Lung (tissue), 12 donors: ENCODE measurements around the gene TNFRSF19. TPM values are rescaled to one million over a fixed set of nuclear protein-coding genes. Genes with fewer than 3 reads are reported as not detected.
A peak's percentile ranks its signal among the peaks of the same experiment; 100 is the strongest.

Source experiments
- ATAC-seq: fragments of 200-7000 bp; cut with Tn5 transposase; one replicate; pipeline ENCODE4 v1.9.1; 2020; ENCODE audit warnings: moderate number of reproducible peaks; ENCODE audit not compliant: insufficient read depth, low FRiP score
- DNase-seq, 3 donors: peaks; one replicate each; pipeline ENCODE4 v3.0.0-alpha.2; 2013 to 2017
- H3K27ac ChIP-seq, 2 donors: one replicate each; pipeline ENCODE4 v1.5.1; 2013; ENCODE audit warnings: mild to moderate bottlenecking in 2 of 2, moderate library complexity in 2 of 2, control low read depth in 1 of 2, inconsistent platforms in 1 of 2, low read depth in 1 of 2, low read length in 1 of 2
- H3K27me3 ChIP-seq, 3 donors: one replicate each; pipeline ENCODE4 v1.5.1; 2013; ENCODE audit warnings: low read length in 2 of 3; ENCODE audit not compliant: control insufficient read depth in 3 of 3, insufficient read depth in 3 of 3
- H3K36me3 ChIP-seq, 4 donors: one replicate each; pipeline ENCODE4 v1.5.1; 2013; ENCODE audit warnings: low read length in 4 of 4, mild to moderate bottlenecking in 1 of 4, moderate library complexity in 1 of 4; ENCODE audit not compliant: control insufficient read depth in 4 of 4, insufficient read depth in 4 of 4
- H3K4me1 ChIP-seq, 5 donors: one replicate each; pipeline ENCODE4 v1.5.1; 2013; ENCODE audit warnings: low read length in 5 of 5, mild to moderate bottlenecking in 2 of 5, moderate library complexity in 1 of 5; ENCODE audit not compliant: control insufficient read depth in 5 of 5, insufficient read depth in 5 of 5
- H3K4me3 ChIP-seq: one replicate; pipeline ENCODE4 v1.5.1; 2013; ENCODE audit warnings: mild to moderate bottlenecking, control low read depth, moderate library complexity
- H3K9ac ChIP-seq, 2 donors: one replicate each; pipeline ENCODE4 v1.5.1; 2013; ENCODE audit warnings: low read length in 2 of 2, control low read depth in 1 of 2; ENCODE audit not compliant: insufficient read depth in 1 of 2
- H3K9me3 ChIP-seq, 4 donors: one replicate each; pipeline ENCODE4 v1.5.1; 2013; ENCODE audit warnings: low read length in 3 of 4, mild to moderate bottlenecking in 1 of 4, moderate library complexity in 1 of 4; ENCODE audit not compliant: control insufficient read depth in 4 of 4, insufficient read depth in 3 of 4
- WGBS, 2 donors: extraction: QIAGEN DNeasy Blood & Tissue Kit; methylation state at CpG; one replicate each; pipeline ENCODE4 v1.1.7; 2013; 5-methylcytosine and 5-hydroxymethylcytosine counted together
- polyA plus RNA-seq, 2 donors: library from polyadenylated mRNA; stranded (reverse); fragments of 200-250 nt; gene quantifications; one replicate each; pipeline ENCODE4 v1.2.1, GENCODE V29; 2013
- total RNA-seq, 2 donors: library from RNA; depleted of rRNA in 1 of 2; stranded (reverse); fragments of >200 nt in 1 of 2; gene quantifications; one replicate each; pipeline ENCODE4 v1.2.1, GENCODE V29; 2014 to 2021
- TF ChIP-seq, protein P1 (sequence below): IDR thresholded peaks from 2 replicates; pipeline ENCODE4 v1.5.1; 2012; ENCODE audit warnings: mild to moderate bottlenecking; ENCODE audit errors: control extremely low read depth, extremely low read depth
- donor health status: control.
- donor health status: control.
- donor health status: Bipolar disorder and iron deficiency.
- donor health status: healthy.
- donor health status: DM: yes; HTN: yes; CAD: no.

The TNFRSF19 gene
- total and polyA plus RNA-seq, 4 donors: 9.5 to 68.0 (median 34.7) TPM

DNA sequence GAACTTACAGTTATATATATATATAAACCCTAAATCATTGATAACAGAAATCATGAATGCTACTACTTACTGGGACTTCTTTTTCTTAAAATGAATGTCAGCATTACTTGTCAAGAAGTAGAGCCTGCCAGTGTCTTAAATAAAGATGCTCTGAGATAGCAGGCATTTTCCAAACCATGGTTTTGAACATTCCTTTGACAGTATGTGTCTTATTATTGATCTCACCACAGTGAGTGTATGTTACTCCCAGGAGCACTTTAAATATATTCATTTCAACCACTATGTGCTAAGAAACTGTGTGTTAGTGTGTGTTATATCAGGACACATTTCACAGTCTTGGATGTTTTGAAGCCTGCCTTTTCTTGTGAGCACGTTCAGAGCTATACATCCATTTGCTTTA is 28.2 kb downstream of the TNFRSF19 start:
- no peak for ATAC-seq
- TF ChIP-seq, protein P1, sequence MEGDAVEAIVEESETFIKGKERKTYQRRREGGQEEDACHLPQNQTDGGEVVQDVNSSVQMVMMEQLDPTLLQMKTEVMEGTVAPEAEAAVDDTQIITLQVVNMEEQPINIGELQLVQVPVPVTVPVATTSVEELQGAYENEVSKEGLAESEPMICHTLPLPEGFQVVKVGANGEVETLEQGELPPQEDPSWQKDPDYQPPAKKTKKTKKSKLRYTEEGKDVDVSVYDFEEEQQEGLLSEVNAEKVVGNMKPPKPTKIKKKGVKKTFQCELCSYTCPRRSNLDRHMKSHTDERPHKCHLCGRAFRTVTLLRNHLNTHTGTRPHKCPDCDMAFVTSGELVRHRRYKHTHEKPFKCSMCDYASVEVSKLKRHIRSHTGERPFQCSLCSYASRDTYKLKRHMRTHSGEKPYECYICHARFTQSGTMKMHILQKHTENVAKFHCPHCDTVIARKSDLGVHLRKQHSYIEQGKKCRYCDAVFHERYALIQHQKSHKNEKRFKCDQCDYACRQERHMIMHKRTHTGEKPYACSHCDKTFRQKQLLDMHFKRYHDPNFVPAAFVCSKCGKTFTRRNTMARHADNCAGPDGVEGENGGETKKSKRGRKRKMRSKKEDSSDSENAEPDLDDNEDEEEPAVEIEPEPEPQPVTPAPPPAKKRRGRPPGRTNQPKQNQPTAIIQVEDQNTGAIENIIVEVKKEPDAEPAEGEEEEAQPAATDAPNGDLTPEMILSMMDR: no peak

DNA sequence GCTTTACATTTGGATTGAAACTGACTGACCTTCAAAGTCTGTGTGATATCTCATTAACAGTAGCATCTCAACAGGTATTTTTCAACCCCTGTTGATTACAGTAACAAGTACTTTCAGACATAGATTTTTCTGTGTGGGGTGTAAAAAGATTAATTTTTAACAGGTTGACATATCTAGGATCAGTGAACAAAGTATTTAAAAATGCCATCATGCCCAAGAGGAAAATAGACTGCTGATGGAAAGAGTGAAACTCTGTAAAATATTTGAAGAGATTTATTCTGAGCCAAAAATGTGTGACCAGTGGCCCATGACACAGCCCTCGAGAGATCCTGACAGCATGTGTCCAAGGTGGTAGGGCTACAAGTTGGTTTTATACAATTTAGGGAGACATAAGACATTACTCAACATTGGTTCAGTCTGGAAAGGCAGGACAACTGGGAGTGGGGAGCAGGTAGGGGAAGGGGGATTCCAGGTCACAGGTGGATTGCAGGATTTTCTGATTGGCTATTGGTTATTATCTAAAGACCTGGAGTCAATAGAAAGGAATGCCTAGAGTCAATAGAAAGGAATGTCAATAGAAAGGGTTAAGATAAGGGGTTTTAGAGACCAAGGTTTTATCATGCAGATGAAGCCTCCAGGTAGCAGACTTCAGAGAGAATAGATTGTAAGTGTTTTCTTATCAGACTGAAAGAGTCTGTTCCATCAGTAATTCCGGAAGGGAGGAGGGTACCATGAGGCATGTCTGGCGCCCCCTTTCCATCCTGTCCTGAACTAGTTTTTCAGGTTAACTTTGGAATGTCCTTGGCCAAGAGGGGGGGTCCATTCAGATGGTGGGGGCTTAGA is 29.1 kb downstream of the TNFRSF19 start:
- H3K4me3 ChIP-seq: no peak overlapping the region
- TF ChIP-seq, protein P1: no peak
- ATAC-seq (no peak), DNase-seq (peak in 1 of 3 donors; percentile 31)
- 78 to 92% methylated on average over 3 of the region's 3 CpGs for WGBS, 2 donors
- peaks cover 0 to 23% (median 11%) of the 10 kb centered on the region in 4 donors for H3K36me3 ChIP-seq
- no peak overlapping the region for H3K9ac ChIP-seq
- no peaks in the 10 kb centered on the region for H3K27me3 ChIP-seq
- H3K4me1 ChIP-seq: peaks cover 0 to 2% (median 0%) of the 10 kb centered on the region in 5 donors
- H3K27ac ChIP-seq: no peak overlapping the region
- peaks cover 0 to 5% (median 0%) of the 10 kb centered on the region in 4 donors for H3K9me3 ChIP-seq

More for the DNA sequence above, 28.2 kb downstream of the TNFRSF19 start:
- Histone ChIP-seq H3K9ac (no peak overlapping the region), H3K9me3 (peaks cover 0 to 5% (median 0%) of the 10 kb centered on the region in 4 donors), H3K27me3 (no peaks in the 10 kb centered on the region), H3K27ac (no peak overlapping the region), H3K36me3 (peaks cover 0 to 32% (median 15%) of the 10 kb centered on the region in 4 donors), H3K4me3 (no peak overlapping the region), H3K4me1 (peaks cover 0 to 2% (median 0%) of the 10 kb centered on the region in 5 donors)
- WGBS, 2 donors: 86 to 88% methylated on average over 1 of the region's 1 CpG
- no peak for DNase-seq

DNA sequence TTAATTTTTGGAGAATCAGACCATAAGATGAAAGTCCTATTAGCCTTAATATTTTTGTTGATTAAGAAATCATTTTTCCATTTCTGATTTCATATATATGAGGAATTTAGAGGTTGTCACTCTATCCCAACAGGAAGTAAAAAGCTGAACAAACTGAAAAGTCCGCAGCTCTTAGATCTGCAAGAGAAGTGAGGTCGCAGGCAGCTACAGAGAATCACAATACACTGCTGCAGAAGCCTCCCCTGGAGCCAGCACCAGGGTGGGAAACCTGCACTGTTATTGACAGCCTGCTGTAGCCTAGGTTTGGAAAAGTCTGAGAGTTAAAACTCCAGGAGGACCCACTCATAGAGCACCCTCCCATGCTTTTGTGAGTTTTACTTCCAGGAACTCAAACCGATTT is 29.9 kb downstream of the TNFRSF19 start:
- H3K9me3 ChIP-seq: no peaks in the 10 kb centered on the region
- H3K9ac ChIP-seq: no peak overlapping the region
- H3K36me3 ChIP-seq: peaks cover 0 to 16% (median 8%) of the 10 kb centered on the region in 4 donors
- DNase-seq (no peak), ATAC-seq (no peak)
- H3K27ac ChIP-seq: no peak overlapping the region
- TF ChIP-seq, protein P1: no peak
- no peak overlapping the region for H3K4me3 ChIP-seq
- 63 to 76% methylated on average over 3 of the region's 3 CpGs for WGBS, 2 donors
- H3K4me1 ChIP-seq: peaks cover 0 to 2% (median 0%) of the 10 kb centered on the region in 5 donors
- H3K27me3 ChIP-seq: no peaks in the 10 kb centered on the region
